ENCODE data around the gene AICDA. TPM values are rescaled to one million over a fixed set of nuclear protein-coding genes. Genes with fewer than 3 reads are reported as not detected.

AICDA gene
- total RNA-seq, 1 experiment from 2014 or later, result 0.22 TPM

DNA sequence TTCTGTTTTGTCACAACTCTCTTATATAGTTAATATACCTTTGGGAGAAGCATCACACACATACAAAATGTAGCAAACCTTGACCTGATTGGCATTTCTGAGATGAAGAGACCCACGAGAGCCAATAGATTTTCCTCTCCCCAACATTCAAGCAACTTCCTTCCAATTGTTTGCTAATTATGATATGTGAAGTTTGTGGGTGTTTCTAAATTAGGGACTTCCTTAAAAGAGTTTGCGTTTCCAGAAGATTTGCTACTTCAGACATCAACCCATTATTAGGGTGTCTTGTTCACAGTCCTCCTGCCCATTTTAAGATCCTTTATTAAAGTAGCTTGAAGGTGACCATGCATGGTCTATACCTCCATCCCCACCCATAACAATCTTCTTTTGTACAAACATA is 9.4 kb downstream of the AICDA start:
- no CpG with 5 or more reads among the region's 2 CpGs for WGBS (ENCODE audit: extremely low coverage, insufficient read length, low lambda C conversion rate)
- Mint-ChIP-seq H3K4me1 (peaks cover 18 to 21% of the 10 kb centered on the region in 2 experiments), H3K27me3 (ENCODE audit: low read depth) (peaks cover 1% of the 10 kb centered on the region; the same call in 1 of the 2 replicates), H3K4me3 (no peak overlapping the region), H3K9me3 (no peaks in the 10 kb centered on the region), H3K36me3 (ENCODE audit: insufficient read depth in 1 of 3, low read depth in 3 of 3) (no peaks in the 10 kb centered on the region; a peak in 2 of 7 replicates), H3K27ac (no peak overlapping the region; a peak in 1 of 7 replicates)
- Histone ChIP-seq H2AFZ (ENCODE audit: low read length) (no peak overlapping the region), H3K79me1 (ENCODE audit: insufficient read depth, low read depth, low read length, poor library complexity, severe bottlenecking) (no peaks in the 10 kb centered on the region), H4K8ac (replicated peaks; ENCODE audit: insufficient read length, low read depth, low read length) (no peak overlapping the region), H3K9me3 (ENCODE audit: control insufficient read depth, low read depth, low read length) (no peaks in the 10 kb centered on the region), H3K18ac (ENCODE audit: insufficient read length, low read depth, low read length) (no peak overlapping the region), H2BK12ac (ENCODE audit: insufficient read length, low read depth, low read length) (no peak overlapping the region), H3K23ac (ENCODE audit: insufficient read length, low read depth, low read length) (no peak overlapping the region), H3K27me3 (ENCODE audit: insufficient read depth, low read length) (no peaks in the 10 kb centered on the region), H4K5ac (ENCODE audit: insufficient read length, low read depth, low read length) (no peak overlapping the region), H2BK120ac (ENCODE audit: low read depth, low read length, poor library complexity, severe bottlenecking) (no peak overlapping the region), H3T11ph (ENCODE audit: low read length) (no peak overlapping the region), H3K79me2 (ENCODE audit: insufficient read depth, low read length) (no peaks in the 10 kb centered on the region), H3K14ac (ENCODE audit: insufficient read depth, low read length) (no peak overlapping the region), H3K9ac (ENCODE audit: extremely low read depth, insufficient read length, low read length) (no peak overlapping the region), H4K20me1 (ENCODE audit: control insufficient read depth, insufficient read depth, insufficient read length) (no peaks in the 10 kb centered on the region), H3K4me2 (ENCODE audit: insufficient read depth, insufficient read length, low read length) (no peak overlapping the region), H2BK20ac (ENCODE audit: low read depth, low read length, poor library complexity, severe bottlenecking) (no peak overlapping the region), H3K23me2 (ENCODE audit: insufficient read length, low read depth, low read length, poor library complexity, severe bottlenecking) (no peaks in the 10 kb centered on the region), H4K91ac (ENCODE audit: insufficient read length, low read depth, low read length) (no peak overlapping the region), H3K27ac (ENCODE audit: insufficient read length, low read depth, low read length) (no peak overlapping the region), H2BK15ac (ENCODE audit: low read depth, low read length) (no peak overlapping the region), H3K4ac (ENCODE audit: low read depth, low read length) (no peak overlapping the region), H3K4me1 (ENCODE audit: insufficient read depth, low read length) (peaks cover 2% of the 10 kb centered on the region; the same call in 1 of the 2 replicates), H2AK5ac (ENCODE audit: insufficient read length, low read length) (no peak overlapping the region), H3K56ac (ENCODE audit: insufficient read length, low read depth, low read length) (no peak overlapping the region), H2BK5ac (ENCODE audit: insufficient read length, low read length) (no peak overlapping the region)
- TF ChIP-seq CTCF (conservative IDR thresholded peaks at IDR 0.05), result no peak
- DNase-seq, result no peak

All from H9 (cell line).